Measurements from ENCODE around the gene OR2A42.
"Not testable (repeated sequence)": the region's sequence is repeated elsewhere in the genome, so short reads cannot be mapped to it uniquely, and the experiment has no call there.

Gene OR2A42

DNA sequence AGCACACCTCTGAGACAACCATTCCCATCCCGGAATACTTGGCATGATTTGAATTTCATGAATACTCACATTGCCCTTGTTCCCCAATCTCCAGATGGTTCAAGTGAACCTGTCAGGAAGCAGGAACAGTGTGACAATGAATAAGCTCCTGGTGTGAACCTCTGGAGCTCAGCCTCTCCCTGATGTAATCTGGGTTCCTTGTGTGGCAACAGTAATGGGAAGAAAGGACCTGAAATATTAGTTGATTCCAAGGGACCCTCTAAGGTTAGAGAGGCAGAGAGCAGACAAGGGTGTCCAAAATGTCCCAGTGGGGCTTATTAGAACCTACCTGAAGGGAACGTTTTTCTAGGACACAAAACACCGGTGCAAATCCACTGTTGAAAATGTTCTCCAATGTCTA is 16.7 kb upstream of the OR2A42 start:
- H3K9me3 ChIP-seq (ENCODE audit: control insufficient read depth, insufficient read depth, low read length): no peaks in the 10 kb centered on the region
- H3K4me1 ChIP-seq (ENCODE audit: control insufficient read depth, insufficient read depth, low read length): no peaks in the 10 kb centered on the region
- no peak overlapping the region for H3K27ac ChIP-seq (ENCODE audit: low read length)
- WGBS (ENCODE audit: insufficient coverage, insufficient read length): no CpG with 5 or more reads among the region's 3 CpGs
- DNase-seq (ENCODE audit: low read depth, low spot score): no peak
- H3K27me3 ChIP-seq (ENCODE audit: control insufficient read depth, insufficient read depth, low read length): no peaks in the 10 kb centered on the region
- H3K4me3 ChIP-seq (ENCODE audit: low read length): no peak overlapping the region
- no peaks in the 10 kb centered on the region for H3K36me3 ChIP-seq (ENCODE audit: control insufficient read depth, insufficient read depth, low read length)

DNA sequence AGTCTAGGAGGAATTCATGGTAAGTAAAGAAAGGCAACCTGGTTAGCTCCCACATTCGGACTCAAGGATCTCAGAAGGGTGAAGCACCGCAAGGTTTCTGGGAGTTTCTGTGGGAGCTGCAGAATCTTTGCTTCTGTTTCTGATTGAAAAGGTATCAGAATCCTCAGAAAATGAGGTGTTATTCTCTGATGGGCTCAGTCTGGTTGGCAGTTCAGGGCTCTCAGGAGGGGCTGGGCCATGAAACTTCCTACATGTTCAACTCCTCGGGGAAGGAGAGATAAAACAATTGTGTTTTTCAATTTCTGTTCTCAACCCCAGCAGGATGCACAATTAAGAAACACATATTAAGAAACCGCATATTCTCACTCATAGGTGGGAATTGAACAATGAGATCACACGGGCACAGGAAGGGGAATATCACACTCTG is 16.1 kb upstream of the OR2A42 start:
- Histone ChIP-seq H3K27ac (ENCODE audit: low read length) (no peak overlapping the region), H3K36me3 (ENCODE audit: control insufficient read depth, insufficient read depth, low read length) (no peaks in the 10 kb centered on the region), H3K4me3 (ENCODE audit: low read length) (no peak overlapping the region), H3K9me3 (ENCODE audit: control insufficient read depth, insufficient read depth, low read length) (no peaks in the 10 kb centered on the region), H3K27me3 (ENCODE audit: control insufficient read depth, insufficient read depth, low read length) (no peaks in the 10 kb centered on the region), H3K4me1 (ENCODE audit: control insufficient read depth, insufficient read depth, low read length) (no peaks in the 10 kb centered on the region)
- WGBS (ENCODE audit: insufficient coverage, insufficient read length): no CpG with 5 or more reads among the region's 5 CpGs
- DNase-seq (ENCODE audit: low read depth, low spot score): no peak

DNA sequence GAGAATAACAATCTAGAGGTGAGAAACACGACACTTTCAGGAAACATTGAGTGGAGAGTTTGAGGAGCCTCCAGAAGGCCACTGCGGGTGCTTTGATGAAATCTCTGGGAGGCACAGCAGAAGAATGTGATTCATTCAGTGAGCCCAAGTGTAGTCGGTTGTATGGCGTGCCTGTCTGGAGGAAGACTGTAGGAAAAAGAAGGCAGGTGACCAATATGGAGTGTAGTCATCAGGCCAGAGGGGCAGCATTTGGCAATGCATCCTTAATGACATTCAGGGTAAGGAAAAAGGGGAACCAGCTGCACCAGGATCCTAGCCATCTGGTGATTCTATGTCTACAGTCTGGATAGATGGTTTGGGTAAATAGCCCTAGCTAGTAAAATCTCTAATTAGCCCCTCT is 12.9 kb upstream of the OR2A42 start:
- not testable (repeated sequence) for DNase-seq (ENCODE audit: low read depth, low spot score); H3K27me3 ChIP-seq (ENCODE audit: control insufficient read depth, insufficient read depth, low read length); H3K4me3 ChIP-seq (ENCODE audit: low read length); H3K9me3 ChIP-seq (ENCODE audit: control insufficient read depth, insufficient read depth, low read length); H3K27ac ChIP-seq (ENCODE audit: low read length); H3K4me1 ChIP-seq (ENCODE audit: control insufficient read depth, insufficient read depth, low read length); H3K36me3 ChIP-seq (ENCODE audit: control insufficient read depth, insufficient read depth, low read length)
- no CpG with 5 or more reads among the region's 4 CpGs for WGBS (ENCODE audit: insufficient coverage, insufficient read length)

DNA sequence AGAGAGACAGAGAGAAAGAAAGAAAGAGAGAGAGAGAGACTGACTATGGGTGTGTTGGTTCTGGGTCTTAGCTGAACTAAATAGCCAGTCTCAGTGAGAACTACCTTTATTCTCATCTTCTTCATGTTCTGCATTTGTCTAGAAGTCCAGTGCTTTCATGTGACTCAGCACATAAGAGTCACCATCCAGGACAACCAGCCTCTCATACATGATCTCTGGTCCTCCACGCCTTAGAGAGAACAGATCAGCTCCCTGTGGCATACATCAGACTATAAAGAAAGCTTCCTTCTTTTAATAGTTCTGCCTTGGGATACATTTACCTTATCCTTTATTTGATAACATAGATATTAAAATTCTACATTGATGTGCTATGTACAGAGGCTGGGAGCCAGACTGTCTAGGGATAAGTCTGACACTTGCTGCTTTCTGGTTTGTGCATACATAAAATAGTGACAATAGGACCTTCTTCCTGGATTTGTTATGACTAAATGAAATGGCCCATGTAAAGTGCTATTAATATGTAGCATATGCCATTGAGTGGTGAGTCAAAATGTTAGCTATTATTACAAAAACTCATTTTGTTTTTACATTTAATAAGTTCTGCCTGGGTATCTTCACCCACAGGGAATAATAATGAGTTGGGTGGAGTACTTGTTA is 8.4 kb upstream of the OR2A42 start:
- not testable (repeated sequence) for H3K4me1 ChIP-seq (ENCODE audit: control insufficient read depth, insufficient read depth, low read length); H3K36me3 ChIP-seq (ENCODE audit: control insufficient read depth, insufficient read depth, low read length); H3K4me3 ChIP-seq (ENCODE audit: low read length); H3K27me3 ChIP-seq (ENCODE audit: control insufficient read depth, insufficient read depth, low read length); DNase-seq (ENCODE audit: low read depth, low spot score); H3K9me3 ChIP-seq (ENCODE audit: control insufficient read depth, insufficient read depth, low read length); H3K27ac ChIP-seq (ENCODE audit: low read length)
- WGBS (ENCODE audit: insufficient coverage, insufficient read length): no CpG with 5 or more reads among the region's 1 CpG

DNA sequence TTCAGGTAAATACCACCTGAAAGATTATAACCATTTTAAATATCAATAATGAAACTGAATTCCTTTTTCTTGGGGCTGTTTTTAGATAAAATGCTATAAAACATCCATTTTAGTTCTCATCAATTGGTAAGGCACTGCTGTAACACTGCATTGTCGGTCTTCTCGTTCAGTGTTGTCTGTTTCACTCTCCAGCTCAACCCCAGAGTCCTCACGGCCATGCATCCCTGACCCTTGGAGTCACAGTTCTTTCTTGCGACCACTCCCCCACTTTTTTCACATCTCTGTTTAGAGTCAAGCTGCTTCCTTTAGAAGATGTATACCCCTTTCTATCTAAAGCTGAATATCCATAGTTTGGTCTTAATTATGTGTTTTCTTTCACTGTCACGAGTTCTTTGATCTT is 7.6 kb upstream of the OR2A42 start:
- WGBS (ENCODE audit: insufficient coverage, insufficient read length): no CpG with 5 or more reads among the region's 5 CpGs
- not testable (repeated sequence) for H3K27ac ChIP-seq (ENCODE audit: low read length); H3K4me3 ChIP-seq (ENCODE audit: low read length); H3K27me3 ChIP-seq (ENCODE audit: control insufficient read depth, insufficient read depth, low read length); H3K4me1 ChIP-seq (ENCODE audit: control insufficient read depth, insufficient read depth, low read length); H3K9me3 ChIP-seq (ENCODE audit: control insufficient read depth, insufficient read depth, low read length); DNase-seq (ENCODE audit: low read depth, low spot score); H3K36me3 ChIP-seq (ENCODE audit: control insufficient read depth, insufficient read depth, low read length)

DNA sequence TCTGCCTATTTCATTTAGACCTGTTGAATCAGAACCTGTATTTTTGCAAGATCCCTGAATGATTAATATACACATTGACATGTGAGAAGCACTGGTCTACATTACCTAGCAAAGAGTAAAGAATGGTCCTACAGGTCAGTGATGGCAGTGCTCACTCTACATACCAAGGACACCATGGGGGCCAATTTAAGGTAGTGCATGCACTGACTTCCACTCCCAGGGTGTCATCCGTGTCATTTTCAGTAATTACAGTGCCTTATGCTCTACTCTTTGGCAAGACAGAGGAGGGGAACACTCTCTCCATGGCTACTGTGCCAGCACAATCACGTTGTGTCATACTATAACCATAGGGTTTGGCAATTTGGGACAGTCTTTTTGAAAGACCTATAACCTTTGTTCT is 6.0 kb upstream of the OR2A42 start:
- not testable (repeated sequence) for H3K4me1 ChIP-seq (ENCODE audit: control insufficient read depth, insufficient read depth, low read length); DNase-seq (ENCODE audit: low read depth, low spot score); H3K9me3 ChIP-seq (ENCODE audit: control insufficient read depth, insufficient read depth, low read length); H3K27me3 ChIP-seq (ENCODE audit: control insufficient read depth, insufficient read depth, low read length); H3K36me3 ChIP-seq (ENCODE audit: control insufficient read depth, insufficient read depth, low read length); H3K27ac ChIP-seq (ENCODE audit: low read length); H3K4me3 ChIP-seq (ENCODE audit: low read length)
- no CpG with 5 or more reads among the region's 2 CpGs for WGBS (ENCODE audit: insufficient coverage, insufficient read length)

DNA sequence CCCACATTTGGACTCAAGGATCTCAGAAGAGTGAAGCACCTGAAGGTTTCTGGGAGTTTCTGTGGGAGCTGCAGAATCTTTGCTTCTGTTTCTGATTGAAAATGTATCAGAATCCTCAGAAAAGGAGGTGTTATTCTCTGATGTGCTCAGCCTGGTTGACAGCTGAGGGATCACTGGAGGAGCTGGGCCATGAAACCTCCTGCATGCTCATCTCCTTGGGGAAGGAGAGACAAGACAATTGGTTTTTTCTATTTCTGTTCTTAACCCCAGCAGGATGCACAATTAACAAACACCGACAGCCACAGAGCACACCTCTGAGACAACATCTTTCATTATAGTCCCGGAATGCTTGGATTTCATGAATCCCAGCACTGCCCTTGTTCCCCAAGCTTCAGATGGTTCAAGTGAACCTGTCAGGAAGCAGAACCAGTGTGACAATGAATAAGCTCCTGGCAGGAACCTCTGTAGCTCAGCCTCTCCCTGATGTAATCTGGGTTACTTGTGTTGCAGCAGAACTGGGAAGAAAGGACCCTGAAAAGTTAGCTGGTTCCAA is 799 bp downstream of the OR2A42 start:
- no CpG with 5 or more reads among the region's 2 CpGs for WGBS (ENCODE audit: insufficient coverage, insufficient read length)
- H3K9me3 ChIP-seq (ENCODE audit: control insufficient read depth, insufficient read depth, low read length): not testable (repeated sequence)

DNA sequence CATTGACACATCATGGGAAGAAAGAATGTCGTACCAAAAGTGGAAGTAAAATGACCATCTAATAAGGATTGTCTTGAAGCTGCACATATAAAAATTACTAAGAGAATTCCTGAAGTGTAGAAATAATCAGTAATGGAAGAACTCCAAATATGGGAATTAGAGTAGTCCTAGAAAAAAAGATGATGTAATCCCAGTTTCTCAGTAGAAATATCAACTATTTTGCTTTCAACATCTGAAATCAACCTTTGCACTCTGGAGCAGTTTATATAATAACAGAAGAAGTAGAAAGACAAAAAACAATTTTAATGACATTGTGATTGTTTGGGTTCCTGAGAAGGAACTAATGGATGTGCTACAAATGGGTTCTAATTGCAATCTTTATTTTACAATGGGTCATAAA is 6.4 kb downstream of the OR2A42 start:
- not testable (repeated sequence) for H3K36me3 ChIP-seq (ENCODE audit: control insufficient read depth, insufficient read depth, low read length); H3K27me3 ChIP-seq (ENCODE audit: control insufficient read depth, insufficient read depth, low read length); H3K4me3 ChIP-seq (ENCODE audit: low read length); H3K27ac ChIP-seq (ENCODE audit: low read length); H3K9me3 ChIP-seq (ENCODE audit: control insufficient read depth, insufficient read depth, low read length); DNase-seq (ENCODE audit: low read depth, low spot score); H3K4me1 ChIP-seq (ENCODE audit: control insufficient read depth, insufficient read depth, low read length)
- no CpG with 5 or more reads among the region's 1 CpG for WGBS (ENCODE audit: insufficient coverage, insufficient read length)

More for the DNA sequence above, 799 bp downstream of the OR2A42 start:
- H3K27me3 ChIP-seq (ENCODE audit: control insufficient read depth, insufficient read depth, low read length); H3K36me3 ChIP-seq (ENCODE audit: control insufficient read depth, insufficient read depth, low read length); H3K4me3 ChIP-seq (ENCODE audit: low read length); H3K4me1 ChIP-seq (ENCODE audit: control insufficient read depth, insufficient read depth, low read length); H3K27ac ChIP-seq (ENCODE audit: low read length); DNase-seq (ENCODE audit: low read depth, low spot score): not testable (repeated sequence)

DNA sequence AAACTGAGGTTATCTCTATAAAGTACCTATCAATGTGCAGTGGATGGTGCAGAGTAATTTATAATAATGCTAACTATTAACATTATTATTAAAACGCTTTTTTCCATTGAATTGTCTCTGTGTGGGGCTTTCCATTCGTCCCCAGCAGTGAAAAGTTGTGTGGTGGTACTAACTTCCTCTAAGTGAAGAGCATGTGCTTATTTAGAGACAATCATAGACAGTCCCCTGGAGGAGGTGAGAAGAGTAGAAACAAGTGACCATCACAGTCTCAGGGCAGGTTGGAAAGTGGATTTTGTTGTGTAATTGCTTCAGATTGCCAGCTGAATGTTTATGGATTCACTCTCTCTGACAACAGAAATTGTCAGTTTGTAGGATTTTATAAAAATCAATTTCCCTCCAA is 8.4 kb downstream of the OR2A42 start:
- H3K27me3 ChIP-seq (ENCODE audit: control insufficient read depth, insufficient read depth, low read length); DNase-seq (ENCODE audit: low read depth, low spot score); H3K9me3 ChIP-seq (ENCODE audit: control insufficient read depth, insufficient read depth, low read length); H3K4me1 ChIP-seq (ENCODE audit: control insufficient read depth, insufficient read depth, low read length); H3K4me3 ChIP-seq (ENCODE audit: low read length); H3K36me3 ChIP-seq (ENCODE audit: control insufficient read depth, insufficient read depth, low read length); H3K27ac ChIP-seq (ENCODE audit: low read length): not testable (repeated sequence)
- WGBS (ENCODE audit: insufficient coverage, insufficient read length): no CpG with 5 or more reads among the region's 2 CpGs

DNA sequence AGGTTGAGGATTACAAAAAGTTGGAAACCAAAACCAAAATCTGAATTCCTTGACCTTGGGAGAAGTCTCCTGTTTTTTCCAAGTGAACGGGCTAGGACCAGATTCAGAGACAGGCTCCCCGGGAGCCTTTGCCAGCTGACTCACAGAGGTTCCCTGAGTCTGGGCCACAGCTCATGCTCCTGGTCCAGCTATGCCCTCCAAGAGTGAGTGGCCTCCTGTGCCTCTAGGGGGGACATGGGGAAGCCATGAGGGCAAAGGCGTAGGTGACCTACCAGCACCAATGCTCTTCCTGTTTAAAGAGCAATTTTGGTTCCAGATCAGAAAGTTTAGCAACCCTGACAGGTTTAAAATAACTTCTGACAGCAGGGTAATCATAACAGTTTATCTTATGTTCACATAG is 10.6 kb downstream of the OR2A42 start:
- no CpG with 5 or more reads among the region's 3 CpGs for WGBS (ENCODE audit: insufficient coverage, insufficient read length)
- H3K27ac ChIP-seq (ENCODE audit: low read length); H3K4me1 ChIP-seq (ENCODE audit: control insufficient read depth, insufficient read depth, low read length); H3K36me3 ChIP-seq (ENCODE audit: control insufficient read depth, insufficient read depth, low read length); DNase-seq (ENCODE audit: low read depth, low spot score); H3K9me3 ChIP-seq (ENCODE audit: control insufficient read depth, insufficient read depth, low read length); H3K27me3 ChIP-seq (ENCODE audit: control insufficient read depth, insufficient read depth, low read length); H3K4me3 ChIP-seq (ENCODE audit: low read length): not testable (repeated sequence)

DNA sequence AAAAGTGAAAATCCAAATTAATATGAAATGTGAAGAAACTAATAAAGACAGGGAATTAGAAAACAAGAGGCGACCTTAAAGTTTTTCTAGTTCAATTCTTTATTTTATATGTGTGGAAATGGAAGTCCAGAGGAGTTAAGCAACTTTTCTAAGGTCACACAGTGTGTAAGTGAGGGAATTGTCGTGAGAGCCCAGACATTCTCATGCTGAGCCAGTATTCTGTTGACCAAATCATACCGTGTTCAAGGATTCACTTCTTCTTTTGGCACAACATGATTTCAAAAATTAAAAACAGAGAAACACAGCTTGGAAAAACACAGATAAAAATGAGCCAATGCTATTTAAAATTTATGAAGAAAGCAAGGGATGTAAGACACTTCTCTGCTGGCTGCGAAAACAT is 12.5 kb downstream of the OR2A42 start:
- DNase-seq (ENCODE audit: low read depth, low spot score); H3K4me1 ChIP-seq (ENCODE audit: control insufficient read depth, insufficient read depth, low read length); H3K4me3 ChIP-seq (ENCODE audit: low read length); H3K36me3 ChIP-seq (ENCODE audit: control insufficient read depth, insufficient read depth, low read length); H3K27ac ChIP-seq (ENCODE audit: low read length); H3K9me3 ChIP-seq (ENCODE audit: control insufficient read depth, insufficient read depth, low read length); H3K27me3 ChIP-seq (ENCODE audit: control insufficient read depth, insufficient read depth, low read length): not testable (repeated sequence)
- no CpG with 5 or more reads among the region's 4 CpGs for WGBS (ENCODE audit: insufficient coverage, insufficient read length)
